CD4-positive, alpha-beta T cell treated with Interferon alpha-2 for 1 hour (primary cell): ENCODE data around the gene ALDH1L2.

Source experiments
- DNase-seq, 2 donors: peaks; one replicate each; pipeline ENCODE4 v3.0.0-alpha.2; 2020 to 2022

Gene ALDH1L2

DNA sequence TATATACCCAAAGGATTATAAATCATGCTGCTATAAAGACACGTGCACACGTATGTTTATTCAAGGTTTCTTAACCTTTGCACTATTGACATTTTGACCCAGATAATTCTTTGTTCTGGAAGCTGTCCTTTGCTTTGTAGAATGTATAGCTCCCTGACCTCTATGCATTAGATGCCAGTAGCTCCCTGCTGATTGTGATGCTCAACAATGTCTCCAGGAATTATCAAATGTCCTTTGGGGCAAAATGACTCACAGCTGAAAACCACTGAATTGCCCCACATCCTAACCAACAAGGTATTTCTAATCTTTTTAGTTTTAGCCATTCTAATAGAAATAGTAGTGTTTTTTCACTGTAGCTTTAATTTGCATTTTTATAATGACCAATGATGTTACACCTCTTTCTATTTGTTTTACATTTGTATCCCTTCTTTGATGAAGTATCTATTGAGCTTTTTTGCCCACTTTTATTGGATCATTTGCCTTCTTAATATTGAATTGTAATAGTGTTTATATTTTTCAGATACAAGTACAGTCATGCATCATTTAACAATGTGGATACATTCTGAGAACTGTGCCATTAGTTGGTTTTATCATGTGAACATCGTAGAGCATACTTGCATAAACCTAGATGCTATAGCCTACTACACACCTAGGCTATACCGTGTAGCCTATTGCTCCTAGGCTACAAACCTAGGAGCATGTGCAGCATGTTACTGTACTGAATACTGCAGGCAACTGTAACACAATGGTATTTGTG lies 108.5 kb downstream of the ALDH1L2 start:
- DNase-seq, result no peak

DNA sequence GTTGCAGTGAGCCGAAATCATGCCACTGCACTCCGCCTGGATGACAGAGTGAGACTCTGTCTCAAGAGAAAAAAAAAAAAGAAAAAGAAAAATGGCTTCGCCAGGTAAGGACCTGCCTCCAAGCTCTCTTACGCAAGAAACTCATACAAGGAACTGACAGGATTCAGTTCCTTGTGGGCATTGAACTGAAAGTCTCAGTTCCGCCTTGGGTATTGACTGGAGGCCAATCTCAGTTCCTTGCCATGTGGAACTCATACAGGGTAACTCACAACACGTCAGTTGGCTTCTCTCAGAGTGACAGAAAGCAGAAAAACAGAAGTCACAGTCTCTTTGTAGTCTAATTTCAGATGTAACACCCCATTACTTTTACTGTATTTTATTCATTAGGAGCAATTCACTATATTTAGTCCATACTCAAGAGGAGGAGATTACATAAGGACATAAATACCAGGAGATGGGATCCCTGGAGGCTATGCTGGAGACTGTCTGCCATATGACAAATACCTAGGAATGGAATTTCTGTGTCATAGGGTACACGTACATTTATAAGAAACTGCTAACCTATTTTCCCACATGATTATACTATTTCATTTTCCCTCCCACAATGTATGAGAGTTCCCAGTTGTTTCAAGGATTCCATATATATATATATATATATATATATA lies 109.5 kb downstream of the ALDH1L2 start:
- peak; percentile 16 to 74 for DNase-seq

GRCh38 chr12:104973250-104973649 lies 111.0 kb downstream of the ALDH1L2 start:
- no peak for DNase-seq

- DNase-seq, result no peak
Measured at GRCh38 chr12:104971306-104971705, 113.0 kb downstream of the ALDH1L2 start.
